GM12891 (cell line): ENCODE data around the gene EXOC7.

Experiments
- PAX5 ChIP-seq: IDR thresholded peaks from 2 replicates; pipeline ENCODE4 v1.6.1; 2011; ENCODE audit warnings: low read length, moderate library complexity, mild to moderate bottlenecking; ENCODE audit not compliant: insufficient read depth, severe bottlenecking
- POLR2A ChIP-seq: IDR thresholded peaks from 2 replicates; pipeline ENCODE4 v1.6.1; 2011; ENCODE audit warnings: low read depth, low read length, control low read depth
- POLR2AphosphoS5 ChIP-seq: IDR thresholded peaks from 2 replicates; pipeline ENCODE4 v1.6.1; 2011; ENCODE audit warnings: low read depth, low read length, control low read depth
- POU2F2 ChIP-seq: IDR thresholded peaks from 2 replicates; pipeline ENCODE4 v1.6.1; 2011; ENCODE audit warnings: low read depth, mild to moderate bottlenecking, control low read depth, low read length, moderate library complexity
- SPI1 ChIP-seq: IDR thresholded peaks from 2 replicates; pipeline ENCODE4 v1.6.1; 2011; ENCODE audit warnings: low read depth, low read length, control low read depth
- TAF1 ChIP-seq: IDR thresholded peaks from 2 replicates; pipeline ENCODE4 v1.6.1; 2011; ENCODE audit warnings: low read depth, low read length, control low read depth

DNA sequence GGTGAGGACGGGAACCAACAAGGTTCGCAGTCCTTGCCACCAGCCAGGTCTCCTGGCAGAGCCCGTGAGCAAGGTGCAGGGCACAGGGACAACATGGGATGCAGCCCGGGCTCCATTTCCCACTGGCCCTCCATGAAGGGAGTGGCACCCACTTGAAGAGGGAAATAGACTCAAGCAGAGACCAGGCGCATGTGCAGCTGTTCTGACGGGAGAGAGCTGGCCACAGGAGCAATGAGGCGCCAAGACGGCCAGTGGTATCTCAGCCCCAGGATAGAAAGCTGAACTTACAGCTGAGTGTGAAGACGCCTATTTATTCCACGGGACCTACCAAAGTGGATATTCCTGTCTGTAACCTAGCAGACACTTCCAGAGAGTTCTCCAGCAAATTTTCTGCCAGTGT lies 45.6 kb upstream of the EXOC7 start:
- TF ChIP-seq POLR2AphosphoS5 (no peak), POLR2A (no peak), SPI1 (no peak), POU2F2 (no peak), TAF1 (no peak), PAX5 (no peak)
